ENCODE measurements around the gene BPIFB2.

Gene BPIFB2

DNA sequence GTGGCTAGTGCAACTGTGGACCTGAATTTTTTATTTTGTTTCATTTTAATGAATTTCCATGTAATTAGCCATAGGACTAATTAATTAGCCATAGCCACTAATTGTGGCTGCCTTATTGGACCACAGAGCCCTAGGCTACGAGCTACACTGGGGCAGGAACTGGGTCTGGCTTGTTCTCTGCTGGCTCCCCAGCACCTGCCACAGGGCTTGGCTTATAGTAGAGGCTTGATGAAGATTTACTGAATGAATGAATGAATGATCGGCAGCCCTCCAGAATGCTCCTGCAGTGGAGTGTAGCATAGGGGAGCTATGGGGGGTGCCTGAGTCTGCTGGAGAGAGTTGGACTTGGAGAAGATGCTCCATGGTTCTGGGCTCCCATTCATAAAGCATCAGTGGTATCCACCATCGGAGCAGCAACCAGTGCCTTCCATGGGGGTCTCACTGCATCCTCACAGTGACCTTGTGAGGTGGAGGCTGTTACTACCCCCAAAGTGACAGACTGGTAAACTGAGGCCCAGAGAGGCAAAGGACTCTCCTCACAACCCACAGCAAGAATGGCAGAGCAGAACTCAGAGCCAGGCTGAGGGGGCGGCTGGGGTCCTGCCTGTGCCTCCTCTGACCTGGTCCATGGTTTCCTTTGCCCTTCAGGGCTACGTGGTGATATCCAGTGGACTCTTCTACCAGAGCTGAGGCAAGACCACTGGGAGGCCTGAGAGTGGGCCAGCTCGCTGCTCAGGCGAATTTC lies 15.4 kb downstream of the BPIFB2 start:
- DNase-seq, result no peak

DNA sequence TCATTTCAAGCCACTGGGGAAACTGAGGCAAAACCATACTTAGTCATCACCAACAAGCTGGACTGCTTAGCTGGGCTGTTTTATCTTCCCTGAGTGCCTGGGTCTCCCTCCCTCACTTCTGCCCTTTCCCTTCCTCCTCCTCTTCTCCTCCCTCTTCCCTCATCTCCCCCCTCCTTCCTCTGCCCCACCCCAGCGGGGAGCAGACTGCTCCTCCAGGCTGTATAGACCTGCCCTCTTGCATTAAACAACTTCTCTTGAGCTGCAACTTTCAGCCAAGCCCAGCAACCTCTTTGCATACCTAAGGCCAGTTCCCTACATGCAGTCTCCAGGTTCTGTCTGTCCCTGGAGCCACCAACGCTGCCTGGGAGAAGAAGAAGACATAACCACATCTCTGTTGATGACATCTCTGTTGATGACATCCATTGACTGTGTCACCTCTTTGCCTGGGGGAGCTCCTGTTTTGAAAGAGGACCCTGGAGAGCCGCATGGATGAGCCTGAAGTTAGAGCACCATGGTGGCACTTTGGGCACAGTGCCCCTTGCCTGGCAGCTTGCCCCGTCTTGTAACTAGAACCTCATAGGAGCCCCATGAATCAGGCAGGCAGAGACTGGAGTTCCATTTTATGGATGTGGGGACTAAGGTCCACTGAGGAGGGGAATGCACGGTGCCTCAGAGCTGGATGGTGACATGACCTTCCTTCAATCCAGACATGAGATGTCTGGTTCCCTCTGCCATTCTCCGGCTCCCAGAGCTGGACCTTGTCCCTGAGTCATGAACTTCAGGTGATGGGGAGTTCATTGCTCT lies 16.1 kb downstream of the BPIFB2 start:
- DNase-seq, result no peak

DNA sequence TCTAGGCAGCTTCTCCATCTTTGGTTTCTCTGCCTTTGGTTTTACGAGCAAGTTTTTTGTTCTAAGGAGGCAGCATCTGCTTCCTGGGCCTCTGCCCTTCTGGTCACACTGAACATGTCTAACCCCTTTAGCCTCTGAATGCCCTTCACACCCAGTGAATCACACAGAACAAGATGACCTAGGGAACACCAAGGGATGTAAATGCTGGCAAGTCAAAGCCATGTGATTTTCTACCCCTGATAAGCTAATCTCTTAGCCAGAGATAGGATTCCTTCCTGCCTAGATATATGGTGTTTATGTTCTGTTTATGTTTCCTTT lies 16.7 kb downstream of the BPIFB2 start:
- no peak for DNase-seq

GRCh38 chr20:33024609-33025317 lies 17.3 kb downstream of the BPIFB2 start:
- no peak for DNase-seq

GRCh38 chr20:33025318-33025876 lies 17.9 kb downstream of the BPIFB2 start:
- DNase-seq, result no peak

DNA sequence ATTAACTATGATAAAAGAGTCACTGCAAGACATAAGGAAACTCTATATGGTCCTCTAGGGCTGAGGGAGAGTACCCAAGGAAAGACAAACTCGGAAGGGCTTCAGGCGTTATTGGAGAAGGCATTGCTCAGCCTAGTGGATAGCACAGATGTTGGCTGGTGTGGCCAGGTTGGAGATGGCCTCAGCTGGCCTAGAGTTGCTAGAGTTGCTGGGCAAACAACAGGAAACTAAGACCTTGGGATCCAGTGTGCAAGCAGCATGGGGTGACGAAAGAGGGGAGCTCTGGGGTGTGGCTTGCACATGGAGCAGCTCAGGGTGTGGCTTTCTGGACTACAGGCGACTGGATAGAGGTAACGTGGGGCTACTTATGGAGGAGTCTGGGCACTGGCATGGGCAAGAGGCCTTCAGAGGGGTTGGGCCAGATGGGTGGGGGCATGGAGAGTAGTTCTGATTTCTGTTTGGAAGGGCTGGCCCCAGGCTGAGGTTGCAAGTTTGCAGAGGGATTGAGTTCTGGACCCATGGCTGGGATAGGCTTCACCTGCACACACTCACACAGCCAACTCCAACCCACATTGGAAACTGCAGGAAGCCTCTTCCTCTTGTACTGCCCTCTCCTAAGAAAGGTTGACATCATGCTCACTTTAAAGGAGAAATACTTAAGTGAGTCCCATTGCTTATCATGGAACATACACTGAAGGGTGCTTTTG lies 18.7 kb downstream of the BPIFB2 start:
- DNase-seq, result no peak

- DNase-seq, result no peak
Measured at GRCh38 chr20:33026779-33027759, 19.6 kb downstream of the BPIFB2 start.

DNA sequence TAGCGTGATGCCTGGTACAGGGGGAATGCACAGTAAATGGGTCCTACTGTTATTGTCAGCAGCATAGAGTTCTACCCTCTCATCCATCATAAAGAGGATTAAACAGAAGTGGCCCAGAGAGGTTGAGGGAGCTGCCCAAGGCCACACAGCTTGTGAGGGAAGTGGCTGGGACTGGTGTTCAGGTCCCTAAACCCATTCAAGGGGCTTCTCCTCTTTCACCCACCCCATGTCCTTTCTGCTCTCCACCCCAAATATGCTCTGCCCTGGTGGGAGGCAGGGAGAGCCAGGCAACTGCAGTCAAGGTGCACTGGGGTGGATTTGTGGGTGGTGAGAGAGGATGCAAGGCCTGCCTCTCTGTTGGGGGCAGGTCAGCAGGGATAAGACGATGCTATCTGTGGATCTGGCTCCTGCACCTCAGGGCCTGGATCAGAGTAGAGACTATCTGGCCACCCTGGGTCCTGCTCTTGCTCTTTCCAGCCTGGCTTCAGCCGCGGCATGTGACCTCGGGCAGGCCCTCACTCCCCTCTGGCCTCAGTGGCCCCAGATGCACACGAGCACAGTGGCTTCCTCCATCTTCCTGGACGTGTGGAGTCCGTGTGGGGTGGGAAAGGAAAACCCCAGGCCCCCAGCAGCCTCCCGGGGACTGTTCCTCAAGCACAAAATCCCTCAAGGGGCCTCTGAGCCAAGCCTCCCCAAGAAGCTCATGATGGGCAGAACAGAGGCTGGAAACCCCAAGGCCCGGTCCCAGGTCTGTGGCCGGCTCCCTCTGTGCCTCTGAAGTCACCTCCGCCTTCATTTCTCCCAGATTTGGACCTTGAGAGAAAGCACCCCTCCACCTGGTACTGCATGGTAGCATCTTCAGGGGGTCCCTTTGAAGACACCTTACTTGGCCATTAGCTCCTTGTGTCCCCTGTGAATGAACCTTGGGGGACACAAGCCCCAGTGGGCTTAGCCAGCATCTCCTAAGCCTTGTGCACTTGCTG lies 20.6 kb downstream of the BPIFB2 start:
- DNase-seq, result no peak

DNA sequence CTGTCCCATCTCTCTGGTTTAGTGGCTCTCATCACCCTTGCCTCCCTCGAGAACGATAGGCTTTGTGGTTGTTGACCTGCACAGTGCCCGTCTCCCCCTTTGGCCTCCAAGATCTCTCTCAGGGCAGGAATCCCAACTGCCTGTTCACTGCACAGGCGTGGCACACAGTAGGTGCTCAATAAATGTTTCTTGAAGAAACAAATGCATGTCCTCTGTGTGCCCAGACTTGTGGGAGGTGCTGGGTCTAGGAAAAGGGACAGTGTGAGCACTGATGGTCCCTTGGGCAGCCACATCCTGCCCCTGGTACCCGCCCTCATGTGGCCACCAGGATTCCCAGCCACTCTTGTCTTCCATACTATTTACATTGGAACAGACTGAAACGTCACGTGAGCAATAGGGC lies 21.4 kb downstream of the BPIFB2 start:
- no peak for DNase-seq

GRCh38 chr20:33030076-33030475 lies 22.6 kb downstream of the BPIFB2 start:
- no peak for DNase-seq

DNA sequence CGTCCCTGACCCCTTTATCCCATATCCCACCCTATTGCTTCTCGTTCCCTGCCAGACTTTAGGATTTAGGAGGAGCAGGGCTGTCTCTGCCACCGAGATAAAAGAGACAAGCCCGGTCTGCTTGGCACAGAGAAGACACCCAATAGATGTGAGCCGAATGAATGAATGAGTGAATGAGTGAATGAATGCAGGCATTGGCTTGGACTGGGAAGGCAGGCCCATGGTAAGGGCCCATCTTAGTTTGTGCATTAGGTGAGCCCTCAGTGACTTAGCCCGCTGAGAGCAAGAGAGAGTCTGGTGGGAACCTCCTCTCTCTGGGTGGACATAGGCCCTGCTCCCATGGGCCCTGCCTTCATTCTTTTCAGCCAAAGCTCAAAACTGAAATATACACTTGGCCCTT lies 23.1 kb downstream of the BPIFB2 start:
- no peak for DNase-seq

GRCh38 chr20:33031531-33031930 lies 24.0 kb downstream of the BPIFB2 start, which contains the start of gene BPIFB6:
TSS of gene BPIFB6 (plus strand) at chr20:33031648. CDS start at chr20:33031648, 0 bp downstream.
- DNase-seq, result no peak

DNA sequence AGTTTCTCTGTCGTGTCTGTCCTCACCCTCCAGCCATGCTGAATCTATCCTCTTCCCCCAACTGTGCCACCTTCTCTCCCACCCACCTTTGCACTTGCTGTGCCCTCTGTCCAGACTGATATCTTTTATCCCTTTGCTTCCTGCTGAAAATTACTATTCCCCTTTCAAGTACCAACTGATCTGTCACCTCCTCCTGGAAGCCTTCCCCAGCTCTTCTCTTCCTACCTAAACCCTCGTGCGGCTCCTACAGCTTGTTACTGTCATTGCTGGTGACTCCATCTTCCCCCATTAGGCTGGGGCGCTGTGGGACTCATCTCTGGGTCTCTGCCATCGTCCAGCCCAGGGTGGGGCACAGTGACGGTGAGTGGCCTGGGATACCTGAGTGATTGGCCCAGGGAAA lies 25.1 kb downstream of the BPIFB2 start:
- no peak for DNase-seq

DNA sequence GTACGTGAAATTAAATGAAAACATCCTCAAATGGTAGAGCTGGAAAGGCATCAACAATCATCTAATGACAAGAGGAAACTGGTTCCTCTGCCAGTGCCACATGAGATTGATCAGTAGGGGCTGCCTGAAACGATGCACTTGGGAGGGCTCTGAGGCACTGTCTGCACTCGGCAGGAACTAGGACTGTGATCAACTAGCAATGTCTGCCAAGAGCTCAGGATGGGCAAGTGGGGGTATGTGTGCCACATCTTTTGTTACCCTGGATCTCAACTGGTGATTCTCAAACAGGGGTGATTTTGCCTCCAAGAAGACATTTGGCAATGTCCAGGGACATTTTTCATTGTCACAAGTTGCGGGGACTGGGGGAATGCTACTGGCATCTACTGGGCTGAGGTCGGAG lies 25.9 kb downstream of the BPIFB2 start:
- DNase-seq, result no peak

DNA sequence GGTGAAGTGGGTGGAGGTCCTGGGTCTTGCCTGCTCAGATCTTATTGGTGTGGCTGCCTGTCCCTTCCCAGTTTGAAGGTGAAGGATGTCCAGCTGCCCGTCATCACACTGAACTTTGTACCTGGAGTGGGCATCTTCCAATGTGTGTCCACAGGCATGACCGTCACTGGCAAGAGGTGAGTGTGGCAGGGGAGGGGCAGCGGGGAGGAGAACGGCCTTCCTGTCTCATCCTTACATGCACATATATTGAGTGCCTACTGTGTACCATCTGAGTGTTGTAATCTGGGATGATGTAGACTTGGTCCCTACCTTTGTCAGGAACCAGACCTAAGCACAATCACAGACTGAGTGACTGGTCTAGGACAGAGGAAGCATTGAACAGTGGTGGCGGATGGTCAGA lies 26.6 kb downstream of the BPIFB2 start:
- no peak for DNase-seq

- DNase-seq, result no peak
Measured at GRCh38 chr20:33034901-33035492, 27.5 kb downstream of the BPIFB2 start.

DNA sequence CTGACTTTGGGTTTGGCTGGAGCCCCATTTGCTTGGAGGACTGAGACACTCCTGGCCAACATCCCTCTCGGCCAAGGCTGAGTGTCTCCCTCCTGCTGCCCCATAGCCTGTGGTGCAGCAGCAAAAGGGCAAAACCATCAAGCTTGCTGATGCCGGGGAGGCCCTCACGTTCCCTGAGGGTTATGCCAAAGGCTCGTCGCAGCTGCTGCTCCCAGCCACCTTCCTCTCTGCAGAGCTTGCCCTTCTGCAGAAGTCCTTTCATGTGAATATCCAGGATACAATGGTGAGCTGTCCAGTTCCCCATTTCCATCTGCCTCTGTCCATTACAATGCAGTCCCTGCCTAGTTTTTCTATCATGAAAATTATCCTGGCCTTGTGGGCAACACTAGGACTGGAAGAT lies 30.0 kb downstream of the BPIFB2 start:
- DNase-seq, result no peak

GRCh38 chr20:33038243-33038642 lies 30.7 kb downstream of the BPIFB2 start:
- no peak for DNase-seq

GRCh38 chr20:33042430-33042829 lies 34.9 kb downstream of the BPIFB2 start:
- DNase-seq, result no peak
